Small intestine (tissue), 7 donors: ENCODE results near the gene GID4. TPM values are rescaled to one million over a fixed set of nuclear protein-coding genes. Genes with fewer than 3 reads are reported as not detected.

Experiments used
- DNase-seq, 2 donors: peaks; one replicate each; pipeline versions ENCODE4 v3.0.0 to v3.0.0-alpha.2; 2013
- FAIRE-seq: peaks from 2 replicates; lab custom pipeline; 2012; peaks lifted over from hg19 to GRCh38; lab: Jason Lieb, UNC
- H3K27ac ChIP-seq, 3 donors: one replicate each; pipeline ENCODE4 v1.5.1; 2013; ENCODE audit warnings: low read length in 2 of 3, mild to moderate bottlenecking in 2 of 3, control low read depth in 1 of 3, inconsistent platforms in 1 of 3, low read depth in 1 of 3, moderate library complexity in 1 of 3
- H3K27me3 ChIP-seq, 3 donors: one replicate each; pipeline ENCODE4 v1.6.1; 2013; ENCODE audit warnings: low read length in 3 of 3, inconsistent platforms in 1 of 3; ENCODE audit not compliant: control insufficient read depth in 3 of 3, insufficient read depth in 3 of 3
- H3K36me3 ChIP-seq, 3 donors: one replicate each; pipeline ENCODE4 v1.6.1; 2013; ENCODE audit warnings: low read length in 3 of 3, inconsistent platforms in 1 of 3, low read depth in 1 of 3, mild to moderate bottlenecking in 1 of 3, moderate library complexity in 1 of 3; ENCODE audit not compliant: control insufficient read depth in 3 of 3, insufficient read depth in 2 of 3
- H3K4me1 ChIP-seq, 3 donors: one replicate each; pipeline ENCODE4 v1.6.1; 2013; ENCODE audit warnings: low read length in 2 of 3, inconsistent platforms in 1 of 3, low read depth in 1 of 3, mild to moderate bottlenecking in 1 of 3, moderate library complexity in 1 of 3; ENCODE audit not compliant: control insufficient read depth in 3 of 3, insufficient read depth in 2 of 3
- H3K4me3 ChIP-seq, 3 donors: one replicate each; pipeline ENCODE4 v1.5.1; 2013; ENCODE audit warnings: low read length in 3 of 3, control low read depth in 1 of 3, inconsistent platforms in 1 of 3, low read depth in 1 of 3, mild to moderate bottlenecking in 1 of 3, moderate library complexity in 1 of 3
- H3K9me3 ChIP-seq, 2 donors: one replicate each; pipeline ENCODE4 v1.6.1; 2013; ENCODE audit warnings: low read depth in 1 of 2, low read length in 1 of 2; ENCODE audit not compliant: control insufficient read depth in 2 of 2, insufficient read depth in 1 of 2
- WGBS, 3 donors: extraction: QIAGEN DNeasy Blood & Tissue Kit; methylation state at CpG; one replicate each; pipeline ENCODE4 v1.1.7; 2013; 5-methylcytosine and 5-hydroxymethylcytosine counted together
- polyA plus RNA-seq, 4 donors: library from polyadenylated mRNA; stranded (reverse) in 3 of 4; unstranded in 1 of 4; fragments of 200-250 nt in 3 of 4; fragments of 120-200 nt in 1 of 4; gene quantifications; one replicate each; pipeline versions ENCODE4 v1.2.1 to v1.2.3, GENCODE V29; 2013
- donor health status: healthy with polysubstance abuse.
- donor health status: control.
- donor health status: control.
- donor health status: Bipolar disorder and iron deficiency.
- donor health status: healthy.

The GID4 gene
- polyA plus RNA-seq, 4 donors, result 2.5 to 9.7 (median 4.1) TPM

GRCh38 chr17:18066866-18067265, 27.7 kb downstream of the GID4 start:
- Histone ChIP-seq H3K27ac (no peak overlapping the region), H3K9me3 (no peaks in the 10 kb centered on the region), H3K36me3 (peaks cover 0 to 18% (median 7%) of the 10 kb centered on the region in 3 donors), H3K4me3 (no peak overlapping the region), H3K27me3 (no peaks in the 10 kb centered on the region), H3K4me1 (no peaks in the 10 kb centered on the region)
- 91 to 96% (median 92%) methylated on average over 4 of the region's 4 CpGs for WGBS, 3 donors
- DNase-seq (no peak), FAIRE-seq (no peak)

- no peaks in the 10 kb centered on the region for H3K9me3 ChIP-seq
- no peaks in the 10 kb centered on the region for H3K27me3 ChIP-seq
- 91 to 94% (median 92%) methylated on average over 2 of the region's 2 CpGs for WGBS, 3 donors
- H3K4me1 ChIP-seq, result no peaks in the 10 kb centered on the region
- H3K36me3 ChIP-seq, result peaks cover 0 to 15% (median 7%) of the 10 kb centered on the region in 3 donors
- no peak overlapping the region for H3K27ac ChIP-seq
- no peak overlapping the region for H3K4me3 ChIP-seq
- no peak for DNase-seq
- FAIRE-seq, result no peak
Measured at GRCh38 chr17:18069101-18069500, 29.9 kb downstream of the GID4 start.

- Histone ChIP-seq H3K9me3 (no peaks in the 10 kb centered on the region), H3K27me3 (no peaks in the 10 kb centered on the region), H3K4me3 (no peak overlapping the region), H3K27ac (no peak overlapping the region), H3K4me1 (no peaks in the 10 kb centered on the region), H3K36me3 (peaks cover 0 to 8% (median 0%) of the 10 kb centered on the region in 3 donors)
- WGBS, 3 donors, result 24 to 38% (median 25%) methylated on average over 8 of the region's 8 CpGs
- no peak for FAIRE-seq
- DNase-seq, result no peak
Measured at GRCh38 chr17:18070861-18071340, 31.7 kb downstream of the GID4 start.

- no peak for FAIRE-seq
- H3K27me3 ChIP-seq, result no peaks in the 10 kb centered on the region
Measured at GRCh38 chr17:18071751-18072150, 32.5 kb downstream of the GID4 start.

GRCh38 chr17:18074566-18075272, 35.5 kb downstream of the GID4 start:
- WGBS, 3 donors, result 82 to 88% (median 83%) methylated on average over 6 of the region's 6 CpGs
- Histone ChIP-seq H3K4me3 (no peak overlapping the region), H3K27ac (no peak overlapping the region), H3K9me3 (no peaks in the 10 kb centered on the region), H3K36me3 (no peaks in the 10 kb centered on the region), H3K27me3 (peaks cover 0 to 2% (median 0%) of the 10 kb centered on the region in 3 donors), H3K4me1 (no peaks in the 10 kb centered on the region)
- DNase-seq (no peak), FAIRE-seq (no peak)

More at GRCh38 chr17:18071751-18072150, 32.5 kb downstream of the GID4 start:
- DNase-seq, result no peak
- no peak overlapping the region for H3K27ac ChIP-seq
- no peaks in the 10 kb centered on the region for H3K4me1 ChIP-seq
- no peak overlapping the region for H3K4me3 ChIP-seq
- peaks cover 0 to 5% (median 0%) of the 10 kb centered on the region in 3 donors for H3K36me3 ChIP-seq
- no peaks in the 10 kb centered on the region for H3K9me3 ChIP-seq

- Histone ChIP-seq H3K27ac (no peak overlapping the region), H3K36me3 (no peaks in the 10 kb centered on the region), H3K27me3 (peaks cover 0 to 2% (median 0%) of the 10 kb centered on the region in 3 donors), H3K9me3 (no peaks in the 10 kb centered on the region), H3K4me1 (no peaks in the 10 kb centered on the region), H3K4me3 (no peak overlapping the region)
- FAIRE-seq (no peak), DNase-seq (no peak)
- 59 to 73% (median 73%) methylated on average over 7 of the region's 7 CpGs for WGBS, 3 donors
Measured at GRCh38 chr17:18076936-18077335, 37.7 kb downstream of the GID4 start.

- no peak overlapping the region for H3K4me3 ChIP-seq
- no peak overlapping the region for H3K27ac ChIP-seq
- H3K36me3 ChIP-seq, result no peaks in the 10 kb centered on the region
- H3K4me1 ChIP-seq, result no peaks in the 10 kb centered on the region
- 76 to 80% (median 79%) methylated on average over 4 of the region's 4 CpGs for WGBS, 3 donors
- no peak for FAIRE-seq
- H3K27me3 ChIP-seq, result peaks cover 0 to 2% (median 0%) of the 10 kb centered on the region in 3 donors
- H3K9me3 ChIP-seq, result no peaks in the 10 kb centered on the region
- no peak for DNase-seq
Measured at GRCh38 chr17:18079543-18079942, 40.3 kb downstream of the GID4 start.

- FAIRE-seq (no peak), DNase-seq (peak; percentile 56 to 60)
- no peaks in the 10 kb centered on the region for H3K36me3 ChIP-seq
- H3K27ac ChIP-seq, result no peak overlapping the region
- WGBS, 3 donors, result 49 to 76% (median 53%) methylated on average over 4 of the region's 4 CpGs
- H3K4me1 ChIP-seq, result peaks cover 0 to 9% (median 0%) of the 10 kb centered on the region in 3 donors
- H3K4me3 ChIP-seq, result no peak overlapping the region
- no peaks in the 10 kb centered on the region for H3K9me3 ChIP-seq
- H3K27me3 ChIP-seq, result peaks cover 0 to under 1% (median 0%) of the 10 kb centered on the region in 3 donors
Measured at GRCh38 chr17:18084256-18084655, 45.0 kb downstream of the GID4 start.
